HepG2 (cell line): ENCODE results near the gene FANCE. TPM values are rescaled to one million over a fixed set of nuclear protein-coding genes. Genes with fewer than 3 reads are reported as not detected.

Experiments
- ATAC-seq: fragments of 200-7000 bp; cut with Tn5 transposase; 3 replicates; pipeline ENCODE4 v1.9.1; 2020; ENCODE audit warnings: mild to moderate bottlenecking, moderate library complexity
- BruUV-seq: library from RNA; stranded (reverse); fragments of 400-500 nt; replicated peaks from 2 replicates; lab custom pipeline; 2021; lab: Mats Ljungman, UMichigan
- CTCF ChIA-PET: fragments of 300-600 bp; formaldehyde crosslinking; extraction: SDS; loops from one replicate; lab custom pipeline; 2021; ENCODE audit warnings: low total read pairs, inconsistent platforms, low intra/inter-chr PET ratio; lab: Yijun Ruan, JAX
- POLR2A ChIA-PET: fragments of 350-600 bp; sonication (Branson Sonifier 250); formaldehyde crosslinking; loops from one replicate; lab custom pipeline; 2020; ENCODE audit warnings: antibody characterized with exemption, inconsistent platforms; lab: Yijun Ruan, JAX
- DNase-seq: peaks from one replicate; pipeline ENCODE4 v3.0.0-alpha.2; 2015; ENCODE audit warnings: low spot score
- FAIRE-seq: peaks from 3 replicates; lab custom pipeline; 2011; peaks lifted over from hg19 to GRCh38; lab: Jason Lieb, UNC
- H2AFZ ChIP-seq: one replicate; pipeline ENCODE4 v1.6.1; 2011; ENCODE audit warnings: low read length, inconsistent platforms
- H3K27ac ChIP-seq: fragments of 300-600 bp; 3 replicates; pipeline ENCODE4 v1.8.0; 2011; ENCODE audit warnings: mixed run types, mild to moderate bottlenecking, mixed read lengths, low read length, inconsistent platforms; ENCODE audit not compliant: insufficient read depth; ENCODE audit errors: extremely low read length
- H3K27me3 ChIP-seq, 2 experiments: fragments of 200-600 bp in 1 of 2; 2 replicates in 1 of 2; 3 replicates in 1 of 2; pipeline versions ENCODE4 v1.6.0 to v1.8.0; 2011; ENCODE audit warnings: low read length in 2 of 2, mild to moderate bottlenecking in 2 of 2, moderate library complexity in 2 of 2, inconsistent platforms in 1 of 2; ENCODE audit not compliant: insufficient read depth in 2 of 2, control insufficient read depth in 1 of 2
- H3K36me3 ChIP-seq, 2 experiments: fragments of 200-600 bp in 1 of 2; replicated peaks in 1 of 2; 2 replicates in 1 of 2; 3 replicates in 1 of 2; pipeline versions ENCODE4 v1.5.1 to v1.8.0; 2011; ENCODE audit warnings: low read length in 2 of 2, inconsistent platforms in 1 of 2; ENCODE audit not compliant: insufficient read depth in 2 of 2, control insufficient read depth in 1 of 2
- H3K4me1 ChIP-seq: 2 replicates; pipeline ENCODE4 v1.5.1; 2012; ENCODE audit warnings: low read length, inconsistent platforms; ENCODE audit not compliant: insufficient read depth
- H3K4me2 ChIP-seq: 2 replicates; pipeline ENCODE4 v1.6.0; 2011; ENCODE audit warnings: low read depth, low read length, inconsistent platforms
- H3K4me3 ChIP-seq, 3 experiments: fragments of 200-600 bp in 1 of 3; sonication (generic), shearing (Covaris generic) in 1 of 3; replicated peaks in 1 of 3; 2 replicates each; pipeline ENCODE4 v1.5.1; 2011 to 2016; ENCODE audit warnings: low read length in 3 of 3, inconsistent platforms in 2 of 3, low read depth in 2 of 3, mild to moderate bottlenecking in 2 of 3, control low read depth in 1 of 3, mixed read lengths in 1 of 3; ENCODE audit not compliant: insufficient read depth in 1 of 3
- H3K79me2 ChIP-seq: one replicate; pipeline ENCODE4 v1.6.1; 2011; ENCODE audit warnings: low read length, inconsistent platforms; ENCODE audit not compliant: insufficient read depth
- H3K9ac ChIP-seq: 2 replicates; pipeline ENCODE4 v1.6.0; 2011; ENCODE audit warnings: mild to moderate bottlenecking, low read depth, low read length, inconsistent platforms; ENCODE audit not compliant: insufficient read depth
- H3K9me3 ChIP-seq: 2 replicates; pipeline ENCODE4 v1.5.1; 2012; ENCODE audit warnings: mild to moderate bottlenecking, low read length
- H4K20me1 ChIP-seq: 2 replicates; pipeline ENCODE4 v1.6.0; 2011; ENCODE audit warnings: inconsistent platforms, mild to moderate bottlenecking, low read length, moderate library complexity; ENCODE audit not compliant: insufficient read depth
- ATF7 ChIP-seq, 2 experiments: fragments of 450-650 bp in 1 of 2; sonication (generic) in 1 of 2; formaldehyde crosslinking in 1 of 2; IDR thresholded peaks; 2 replicates each; pipeline versions ENCODE4 v1.4.0 to v1.6.1; 2016 to 2020; ENCODE audit warnings: antibody characterized with exemption in 1 of 2, mild to moderate bottlenecking in 1 of 2, missing genetic modification reagents in 1 of 2
- KDM5B ChIP-seq: sonication (generic); formaldehyde crosslinking; IDR thresholded peaks from 2 replicates; pipeline ENCODE4 v1.4.0; 2020; ENCODE audit warnings: missing genetic modification reagents, mild to moderate bottlenecking, borderline replicate concordance
- MIXL1 ChIP-seq: IDR thresholded peaks from 2 replicates; pipeline ENCODE4 v1.6.1; 2016
- MNT ChIP-seq: fragments of 450-650 bp; IDR thresholded peaks from 2 replicates; pipeline ENCODE4 v1.6.1; 2016
- MXI1 ChIP-seq: IDR thresholded peaks from 3 replicates; pipeline ENCODE4 v1.6.1; 2012; ENCODE audit warnings: low read depth, low read length, inconsistent platforms, borderline replicate concordance
- NFE2L2 ChIP-seq: fragments of 150-350 bp; IDR thresholded peaks from 2 replicates; pipeline ENCODE4 v1.6.1; 2014; ENCODE audit warnings: low read length
- STAT5B ChIP-seq: sonication (generic); formaldehyde crosslinking; IDR thresholded peaks from 2 replicates; pipeline ENCODE4 v1.4.0; 2020; ENCODE audit warnings: missing genetic modification reagents
- XBP1 ChIP-seq: sonication (generic); formaldehyde crosslinking; IDR thresholded peaks from 2 replicates; pipeline ENCODE4 v1.5.0; 2020; ENCODE audit warnings: missing genetic modification reagents
- ZNF564 ChIP-seq: sonication (generic); formaldehyde crosslinking; IDR thresholded peaks from 2 replicates; pipeline ENCODE4 v1.8.1; 2023; ENCODE audit warnings: mild to moderate bottlenecking, missing genetic modification reagents
- ZNF567 ChIP-seq: sonication (generic); formaldehyde crosslinking; IDR thresholded peaks from 2 replicates; pipeline ENCODE4 v1.8.1; 2023; ENCODE audit warnings: mild to moderate bottlenecking, missing genetic modification reagents, borderline replicate concordance
- ZNF569 ChIP-seq: sonication (generic); formaldehyde crosslinking; IDR thresholded peaks from 2 replicates; pipeline ENCODE4 v1.5.0; 2020; ENCODE audit warnings: mild to moderate bottlenecking, missing genetic modification reagents, moderate library complexity, borderline replicate concordance
- WGBS: methylation state at CpG from one replicate; pipeline ENCODE4 v1.1.6; 2017; ENCODE audit warnings: low lambda C conversion rate; 5-methylcytosine and 5-hydroxymethylcytosine counted together
- in situ Hi-C: cut with HindIII; loops from 2 replicates; pipeline ENCODE4 v1.10.0; 2017; ENCODE audit warnings: low pct_unique_long_range_greater_than_20kb; ENCODE audit not compliant: extremely low pct_ligation_motif_present
- intact Hi-C: fragments of 100-400 bp; cut with micrococcal nuclease; formaldehyde crosslinking; loops from one replicate; pipeline ENCODE4 v1.10.0; 2022; ENCODE audit not compliant: unreplicated experiment
- polyA plus RNA-seq, 8 experiments: library from polyadenylated mRNA; depleted of rRNA in 3 of 8; stranded (reverse) in 7 of 8; unstranded in 1 of 8; fragments of >200 nt; fragmentation: Illumina TruSeq in 4 of 8; extraction: Trizol in 4 of 8; gene quantifications; 2 replicates each; pipeline versions ENCODE4 v1.2.1 to v1.2.3, GENCODE V29; 2011 to 2016; ENCODE audit warnings: low read depth in 4 of 8, missing spikeins in 1 of 8, mixed read lengths in 1 of 8; ENCODE audit not compliant: insufficient read depth in 1 of 8
- total RNA-seq, 5 experiments: library from RNA; depleted of rRNA; stranded (reverse); fragments of >200 nt; fragmentation: Illumina TruSeq; extraction: Trizol; gene quantifications; 2 replicates each; pipeline ENCODE4 v1.2.3, GENCODE V29; 2016; ENCODE audit warnings: low read depth in 1 of 5

FANCE gene
- total and polyA plus RNA-seq, 2 of the 13 experiments (the other 11 are each of a cell fraction or from before 2014, with no cell fraction given), result 7.1 to 11.2 TPM

GRCh38 chr6:35484921-35485392 lies 32.8 kb downstream of the FANCE start:
- H3K79me2 ChIP-seq, result peaks cover 3% of the 10 kb centered on the region
- no TSS peak for BruUV-seq
- H2AFZ ChIP-seq, result no peak overlapping the region
- H4K20me1 ChIP-seq, result peaks cover 21% of the 10 kb centered on the region; the same call in 1 of the 2 replicates
- no peak overlapping the region for H3K27ac ChIP-seq
- TF ChIP-seq ATF7 (IDR thresholded peaks at IDR 0.05) (no peak), ATF7 (CRISPR knock-in tag; IDR thresholded peaks at IDR 0.05) (no peak), STAT5B (no peak)
- TF ChIP-seq, all 625 proteins: peak for 0
- H3K4me1 ChIP-seq, result no peaks in the 10 kb centered on the region
- H3K4me3 ChIP-seq, result no peak overlapping the region
- no peaks in the 10 kb centered on the region for H3K27me3 ChIP-seq
- no peaks in the 10 kb centered on the region for H3K9me3 ChIP-seq
- no peak overlapping the region for H3K4me2 ChIP-seq
- ChIA-PET CTCF (no interaction called here), POLR2A (no interaction called here)
- intact Hi-C loops (no loop called here), in situ Hi-C loops (no loop called here)
- FAIRE-seq (no peak), ATAC-seq (peak; percentile 10), DNase-seq (no peak)
- no peak overlapping the region for H3K9ac ChIP-seq
- peaks cover 12 to 55% of the 10 kb centered on the region in 2 experiments for H3K36me3 ChIP-seq
- 91% methylated on average over 6 of the region's 7 CpGs for WGBS

DNA sequence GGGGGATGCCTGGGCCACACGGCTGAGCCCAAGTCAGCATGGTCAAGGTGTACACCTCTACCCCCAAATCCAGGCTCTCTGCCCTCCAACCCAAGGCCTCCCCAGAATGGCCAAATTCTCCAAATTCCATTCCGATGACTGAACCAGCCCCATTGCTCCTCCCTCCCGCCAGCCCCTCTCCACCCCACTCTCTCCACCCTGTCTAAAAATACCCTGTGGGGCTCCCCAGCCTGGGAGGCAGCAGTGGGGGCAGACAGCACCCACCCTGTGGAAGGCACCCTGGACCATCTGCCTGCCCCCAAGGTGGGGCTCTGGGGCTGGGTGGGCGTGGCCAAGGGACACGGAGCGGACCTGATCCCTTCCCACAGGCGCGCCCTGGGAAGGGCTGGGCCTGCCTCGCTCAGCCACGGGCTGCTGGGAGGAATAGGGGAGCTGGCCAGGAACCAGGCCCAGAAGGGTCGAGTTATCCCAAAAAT lies 33.3 kb downstream of the FANCE start:
- ATAC-seq, result peak; percentile 5; the same call in 2 of the 3 replicates
- CTCF ChIA-PET, result no interaction called here
- H3K4me3 ChIP-seq, result no peak overlapping the region

More for the DNA sequence above, 33.3 kb downstream of the FANCE start:
- WGBS, result 96% methylated on average over 10 of the region's 11 CpGs
- DNase-seq (no peak), FAIRE-seq (no peak)
- H3K36me3 ChIP-seq, result peaks cover 10 to 53% of the 10 kb centered on the region in 2 experiments
- no peak overlapping the region for H3K4me2 ChIP-seq
- POLR2A ChIA-PET, result interaction anchor here (0.8 kb wide), 1 partner anchor 12 kb away, joined by 5 read pairs; no protein-coding TSS in a partner anchor
- in situ Hi-C loops (no loop called here), intact Hi-C loops (no loop called here)
- no peaks in the 10 kb centered on the region for H3K27me3 ChIP-seq
- peaks cover 21% of the 10 kb centered on the region; the same call in 1 of the 2 replicates for H4K20me1 ChIP-seq
- no peaks in the 10 kb centered on the region for H3K9me3 ChIP-seq
- no peak overlapping the region for H2AFZ ChIP-seq
- 0 out of 2 replicates have a peak overlapping the region, but pooled peaks have one; percentile 1 for H3K9ac ChIP-seq
- TF ChIP-seq ZNF567 (no peak), XBP1 (CRISPR knock-in tag) (no peak), MNT (no peak), ZNF569 (CRISPR knock-in tag) (no peak), ZNF564 (no peak), MIXL1 (no peak), MXI1 (no peak), NFE2L2 (no peak), KDM5B (CRISPR knock-in tag) (0 out of 2 replicates have a peak, but pooled peaks have one; percentile 15)
- no TSS peak for BruUV-seq
- no peak overlapping the region for H3K27ac ChIP-seq
- 0 out of 2 replicates have a peak, but pooled peaks cover under 1% of the 10 kb centered on the region for H3K4me1 ChIP-seq
- H3K79me2 ChIP-seq, result peaks cover 6% of the 10 kb centered on the region
